Measurements from ENCODE around the gene ACAA2. TPM values are rescaled to one million over a fixed set of nuclear protein-coding genes. Genes with fewer than 3 reads are reported as not detected.

The ACAA2 gene
- polyA plus RNA-seq, 6 donors from 2014 or later, result 34.5 to 100 (median 43.5) TPM

DNA sequence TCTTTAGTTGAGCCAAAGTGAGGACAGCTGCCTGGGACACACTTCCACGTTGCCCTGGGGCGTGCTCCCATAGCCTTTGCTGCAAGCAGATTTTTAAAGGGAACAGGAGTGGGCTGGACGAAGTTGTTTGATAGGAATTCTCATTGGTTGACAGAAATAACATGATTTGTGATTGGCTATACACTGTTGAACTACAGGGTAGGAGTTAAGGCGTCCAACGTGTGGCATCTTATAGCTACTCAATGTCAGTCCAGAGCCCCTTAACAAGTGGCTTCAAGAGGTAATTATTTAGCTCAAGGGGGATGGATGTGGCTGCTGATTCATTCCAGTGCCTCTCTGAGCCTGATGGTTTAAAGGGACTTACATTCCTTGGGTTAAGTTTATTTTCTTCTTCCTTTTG lies 65.5 kb downstream of the ACAA2 start:
- ATAC-seq (ENCODE audit: low read depth in 2 of 2) (no peak), DNase-seq (no peak)
- Mint-ChIP-seq H3K9me3 (peaks cover 0 to 9% (median 2%) of the 10 kb centered on the region in 7 donors), H3K4me3 (no peak overlapping the region), H3K27me3 (peaks cover 8 to 60% (median 30%) of the 10 kb centered on the region in 3 donors), H3K27ac (no peak overlapping the region), H3K36me3 (no peaks in the 10 kb centered on the region), H3K4me1 (no peaks in the 10 kb centered on the region)

GRCh38 chr18:49745045-49746014 lies 68.0 kb downstream of the ACAA2 start:
- H3K4me3 Mint-ChIP-seq, result no peak overlapping the region
- H3K27me3 Mint-ChIP-seq, result peaks cover 6 to 59% (median 29%) of the 10 kb centered on the region in 3 donors
- DNase-seq (no peak), ATAC-seq (ENCODE audit: low read depth in 2 of 2) (no peak)
- H3K27ac Mint-ChIP-seq, result no peak overlapping the region
- H3K4me1 Mint-ChIP-seq, result no peaks in the 10 kb centered on the region
- no peaks in the 10 kb centered on the region for H3K36me3 Mint-ChIP-seq
- peaks cover 0 to 9% (median 2%) of the 10 kb centered on the region in 7 donors for H3K9me3 Mint-ChIP-seq

GRCh38 chr18:49744376-49745008 lies 68.8 kb downstream of the ACAA2 start:
- Mint-ChIP-seq H3K27ac (no peak overlapping the region), H3K9me3 (peaks cover 0 to 9% (median 2%) of the 10 kb centered on the region in 7 donors), H3K4me3 (no peak overlapping the region), H3K4me1 (no peaks in the 10 kb centered on the region), H3K36me3 (no peaks in the 10 kb centered on the region), H3K27me3 (peaks cover 6 to 53% (median 29%) of the 10 kb centered on the region in 3 donors)
- DNase-seq, result no peak
- ATAC-seq (ENCODE audit: low read depth in 2 of 2), result no peak

DNA sequence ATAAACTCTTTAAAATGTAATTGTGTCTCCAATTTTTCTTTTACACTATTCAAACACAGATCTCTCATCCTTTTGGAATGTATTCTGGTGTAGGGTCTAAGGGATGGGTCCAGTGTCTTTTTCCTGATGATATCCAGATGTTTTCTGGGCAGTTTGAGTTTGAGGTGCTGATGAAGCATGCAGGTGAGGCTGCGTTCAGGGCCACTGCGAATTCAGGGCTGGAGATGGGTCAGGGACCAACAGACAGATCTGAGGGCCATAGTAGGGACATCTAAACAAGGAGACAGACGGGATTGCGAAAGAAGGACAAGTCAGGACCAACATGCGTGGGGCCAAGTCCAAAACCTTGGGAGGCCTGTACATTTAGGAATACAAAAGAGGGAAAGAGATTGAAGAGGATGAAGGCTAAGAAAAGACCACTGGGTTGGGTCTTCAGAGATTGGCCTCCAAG lies 70.2 kb downstream of the ACAA2 start:
- ATAC-seq (ENCODE audit: low read depth in 2 of 2), result no peak
- peaks cover 6 to 45% (median 29%) of the 10 kb centered on the region in 3 donors for H3K27me3 Mint-ChIP-seq
- H3K36me3 Mint-ChIP-seq, result no peaks in the 10 kb centered on the region
- H3K9me3 Mint-ChIP-seq, result peaks cover 0 to 9% (median 2%) of the 10 kb centered on the region in 7 donors
- no peaks in the 10 kb centered on the region for H3K4me1 Mint-ChIP-seq
- H3K4me3 Mint-ChIP-seq, result no peak overlapping the region
- H3K27ac Mint-ChIP-seq, result no peak overlapping the region
- no peak for DNase-seq

GRCh38 chr18:49742316-49743116 lies 70.8 kb downstream of the ACAA2 start:
- Mint-ChIP-seq H3K4me1 (no peaks in the 10 kb centered on the region), H3K27ac (no peak overlapping the region), H3K36me3 (no peaks in the 10 kb centered on the region), H3K27me3 (peaks cover 10 to 40% (median 29%) of the 10 kb centered on the region in 3 donors), H3K4me3 (no peak overlapping the region), H3K9me3 (peaks cover 0 to 9% (median 0%) of the 10 kb centered on the region in 7 donors)
- DNase-seq (no peak), ATAC-seq (ENCODE audit: low read depth in 2 of 2) (no peak)

GRCh38 chr18:49739275-49739674 lies 74.1 kb downstream of the ACAA2 start:
- no peaks in the 10 kb centered on the region for H3K4me1 Mint-ChIP-seq
- ATAC-seq (ENCODE audit: low read depth in 2 of 2) (no peak), DNase-seq (no peak)
- H3K9me3 Mint-ChIP-seq, result peaks cover 0 to 2% (median 0%) of the 10 kb centered on the region in 7 donors
- H3K27ac Mint-ChIP-seq, result no peak overlapping the region
- no peaks in the 10 kb centered on the region for H3K36me3 Mint-ChIP-seq
- H3K4me3 Mint-ChIP-seq, result no peak overlapping the region
- H3K27me3 Mint-ChIP-seq, result peaks cover 23 to 29% (median 25%) of the 10 kb centered on the region in 3 donors

- H3K4me1 Mint-ChIP-seq, result no peaks in the 10 kb centered on the region
- DNase-seq, result no peak
- H3K9me3 Mint-ChIP-seq, result peaks cover 0 to 2% (median 0%) of the 10 kb centered on the region in 7 donors
- H3K27me3 Mint-ChIP-seq, result peaks cover 23 to 35% (median 24%) of the 10 kb centered on the region in 3 donors
- H3K36me3 Mint-ChIP-seq, result no peaks in the 10 kb centered on the region
- H3K27ac Mint-ChIP-seq, result no peak overlapping the region
- H3K4me3 Mint-ChIP-seq, result no peak overlapping the region
- ATAC-seq (ENCODE audit: low read depth in 2 of 2), result no peak
Observed at GRCh38 chr18:49738721-49739120, 74.6 kb downstream of the ACAA2 start.

- no peak overlapping the region for H3K27ac Mint-ChIP-seq
Observed at GRCh38 chr18:49734836-49735235, 78.5 kb downstream of the ACAA2 start.

GRCh38 chr18:49733896-49734585 lies 79.3 kb downstream of the ACAA2 start:
- DNase-seq (no peak), ATAC-seq (ENCODE audit: low read depth in 2 of 2) (no peak)
- Mint-ChIP-seq H3K27ac (no peak overlapping the region), H3K4me3 (no peak overlapping the region), H3K4me1 (peaks cover 0 to 3% (median 0%) of the 10 kb centered on the region in 3 donors), H3K9me3 (no peaks in the 10 kb centered on the region), H3K27me3 (peaks cover 9 to 24% (median 23%) of the 10 kb centered on the region in 3 donors), H3K36me3 (no peaks in the 10 kb centered on the region)

More at GRCh38 chr18:49734836-49735235, 78.5 kb downstream of the ACAA2 start:
- no peak for ATAC-seq (ENCODE audit: low read depth in 2 of 2)
- H3K27me3 Mint-ChIP-seq, result peaks cover 9 to 24% (median 23%) of the 10 kb centered on the region in 3 donors
- H3K36me3 Mint-ChIP-seq, result no peaks in the 10 kb centered on the region
- DNase-seq, result no peak
- no peaks in the 10 kb centered on the region for H3K9me3 Mint-ChIP-seq
- peaks cover 0 to 3% (median 0%) of the 10 kb centered on the region in 3 donors for H3K4me1 Mint-ChIP-seq
- no peak overlapping the region for H3K4me3 Mint-ChIP-seq

DNA sequence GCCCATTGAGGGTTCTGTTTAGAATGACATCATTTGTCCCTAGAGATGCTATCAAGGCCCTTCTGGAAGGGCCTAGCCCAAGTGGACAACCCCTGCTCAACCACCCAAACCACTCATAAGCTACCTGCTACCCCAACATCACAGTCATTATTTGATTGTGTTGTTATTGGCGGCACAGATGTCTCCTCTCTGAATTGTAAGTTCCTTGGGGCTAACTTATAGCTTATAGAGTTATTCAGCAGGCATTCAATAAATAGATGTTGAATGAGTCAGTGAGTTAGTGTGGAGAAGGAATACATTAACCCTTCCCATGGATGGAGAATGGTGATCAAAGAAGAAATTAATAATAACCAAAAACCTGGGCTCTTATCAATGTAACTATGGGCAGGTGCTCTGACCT lies 80.0 kb downstream of the ACAA2 start:
- Mint-ChIP-seq H3K27me3 (peaks cover 9 to 24% (median 23%) of the 10 kb centered on the region in 3 donors), H3K4me1 (peaks cover 0 to 3% (median 0%) of the 10 kb centered on the region in 3 donors), H3K36me3 (no peaks in the 10 kb centered on the region), H3K4me3 (no peak overlapping the region), H3K9me3 (no peaks in the 10 kb centered on the region), H3K27ac (no peak overlapping the region)
- ATAC-seq (ENCODE audit: low read depth in 2 of 2) (no peak), DNase-seq (no peak)

All from naive B cell (primary cell).